GM12801 (cell line): Measurements from ENCODE around the gene PLPPR5.

Experiments used
- CTCF ChIP-seq: IDR thresholded peaks from one replicate; pipeline ENCODE4 v1.5.1; 2011; ENCODE audit warnings: control low read depth; ENCODE audit not compliant: insufficient read length; ENCODE audit errors: extremely low read depth

Gene PLPPR5

GRCh38 chr1:98940722-98941079 is 64.0 kb downstream of the PLPPR5 start:
- TF ChIP-seq CTCF = no peak

GRCh38 chr1:98940069-98940721 is 64.5 kb downstream of the PLPPR5 start:
- no peak for TF ChIP-seq CTCF

- no peak for TF ChIP-seq CTCF
Observed at GRCh38 chr1:98939471-98939870, 65.2 kb downstream of the PLPPR5 start.

GRCh38 chr1:98937347-98937746 is 67.3 kb downstream of the PLPPR5 start:
- no peak for TF ChIP-seq CTCF

GRCh38 chr1:98932184-98932583 is 72.5 kb downstream of the PLPPR5 start:
- no peak for TF ChIP-seq CTCF

- no peak for TF ChIP-seq CTCF
Observed at GRCh38 chr1:98931128-98931835, 73.4 kb downstream of the PLPPR5 start.

GRCh38 chr1:98929437-98929836 is 75.2 kb downstream of the PLPPR5 start:
- no peak for TF ChIP-seq CTCF
